Endothelial cell of hepatic sinusoid (primary cell): ENCODE results near the gene LIMS2.

Source experiments
- in situ Hi-C: cut with HindIII; loops from 2 replicates; pipeline ENCODE4 v1.10.0; 2017; ENCODE audit warnings: low sequenced_read_pairs

LIMS2 gene

GRCh38 chr2:127678531-127678930, 3.2 kb upstream of the LIMS2 start:
- in situ Hi-C loops: no loop called here

DNA sequence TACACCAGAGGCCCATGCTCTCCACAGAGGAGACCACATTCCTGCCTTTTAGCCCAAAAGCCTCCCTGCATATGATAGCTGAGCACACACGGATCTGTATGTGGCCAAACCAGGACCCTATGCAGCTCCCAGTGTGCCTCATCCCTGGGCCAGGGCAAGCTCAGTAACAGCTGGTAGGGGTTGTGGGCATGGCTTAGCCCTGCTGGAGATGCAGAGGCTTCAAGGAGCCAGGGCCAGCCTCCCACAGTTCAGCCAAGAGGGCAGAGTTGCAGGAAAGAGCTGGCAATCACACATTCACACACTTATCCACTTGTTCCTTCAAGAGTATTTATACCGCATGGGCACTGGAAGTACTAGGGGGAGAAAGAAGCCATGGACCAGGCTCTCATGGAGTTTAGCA, 1.6 kb upstream of the LIMS2 start:
- in situ Hi-C loops: no loop called here

DNA sequence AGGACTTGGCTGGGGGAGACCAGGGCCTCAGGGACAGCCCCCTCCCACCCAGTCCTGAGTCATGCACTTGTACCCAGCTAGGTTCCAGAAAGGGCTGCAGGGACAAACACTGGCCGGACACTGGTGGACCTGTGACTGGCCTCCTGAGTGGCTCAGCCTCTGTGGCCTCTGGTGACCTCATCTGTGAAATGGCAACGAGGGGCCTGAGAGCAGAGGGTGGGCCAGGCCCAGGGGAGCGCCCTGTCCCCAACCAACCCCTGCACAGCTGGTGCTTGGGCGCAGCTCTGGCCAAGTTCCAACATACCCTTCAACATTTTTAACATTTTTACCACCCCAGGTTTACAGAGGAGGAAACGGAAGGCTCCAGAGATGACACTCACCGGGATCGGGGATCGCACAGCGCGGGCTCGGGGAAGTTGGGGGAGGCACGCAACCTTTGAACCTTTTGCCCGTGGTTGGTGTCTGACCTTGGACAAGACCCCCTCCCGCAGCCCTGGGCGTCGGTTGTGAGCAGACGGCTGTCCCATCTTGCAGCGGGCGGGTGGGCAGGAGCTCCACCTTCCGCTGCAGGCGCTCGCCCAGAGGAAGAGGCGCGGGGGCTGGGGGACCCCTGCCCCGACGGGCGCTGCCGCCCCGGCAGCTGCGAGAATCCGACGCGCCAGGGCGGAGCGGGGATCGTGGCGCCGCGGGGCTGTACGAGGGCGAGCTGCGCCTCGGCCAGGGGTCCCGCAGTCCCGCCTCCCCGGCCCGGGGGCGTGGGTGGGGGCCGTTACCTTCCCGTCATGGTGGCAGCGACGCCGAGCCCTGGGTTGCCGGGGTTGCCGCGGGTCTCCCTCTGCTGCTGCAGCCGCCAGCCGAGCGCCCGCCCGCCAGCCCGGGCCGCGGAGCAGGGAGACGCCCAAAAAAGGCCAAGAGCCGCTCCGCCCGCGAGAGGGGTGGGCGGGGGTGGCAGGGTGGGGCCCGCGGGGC, 805 bp downstream of the LIMS2 start:
- in situ Hi-C loops: no loop called here

DNA sequence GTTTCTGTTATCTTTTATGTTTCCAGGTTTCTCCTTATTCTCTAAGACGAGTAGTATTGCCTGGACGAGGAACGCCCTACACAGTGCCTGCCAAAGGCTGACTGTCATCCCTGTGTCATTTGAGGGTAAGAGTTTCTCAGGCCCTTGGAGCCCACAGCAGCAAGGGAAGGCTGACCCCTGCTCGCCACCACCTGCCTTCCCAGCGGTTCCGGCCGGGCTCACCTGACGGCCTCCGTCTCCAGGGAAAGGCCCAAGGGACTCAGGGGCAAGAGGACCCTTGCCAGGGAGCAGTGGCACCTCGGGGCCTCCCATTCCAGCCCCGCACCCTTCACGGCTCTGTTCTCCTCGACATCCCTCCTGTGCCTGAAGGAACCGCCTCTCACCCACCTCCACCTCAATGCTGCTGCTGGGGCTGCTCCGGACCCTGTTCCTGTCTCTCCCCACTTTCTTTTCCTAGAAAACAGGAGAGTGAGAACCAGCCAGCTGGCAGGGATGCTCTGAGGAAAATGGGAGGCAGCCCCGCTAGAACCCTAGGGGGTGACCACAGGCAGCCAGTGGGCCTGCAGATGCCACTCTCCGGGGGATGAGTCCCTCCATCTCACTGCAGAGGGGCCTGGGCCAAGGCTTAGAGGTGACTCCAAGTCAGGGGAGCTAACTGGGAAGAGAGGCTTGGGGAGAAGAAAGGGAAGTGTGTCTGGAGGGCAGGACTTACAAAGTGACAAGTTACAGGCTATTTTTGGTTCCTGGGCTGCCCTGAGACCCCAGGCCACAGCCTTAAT, 1.9 kb downstream of the LIMS2 start:
- in situ Hi-C loops: no loop called here

- in situ Hi-C loops: no loop called here
Measured at GRCh38 chr2:127672341-127673224, 2.7 kb downstream of the LIMS2 start.

DNA sequence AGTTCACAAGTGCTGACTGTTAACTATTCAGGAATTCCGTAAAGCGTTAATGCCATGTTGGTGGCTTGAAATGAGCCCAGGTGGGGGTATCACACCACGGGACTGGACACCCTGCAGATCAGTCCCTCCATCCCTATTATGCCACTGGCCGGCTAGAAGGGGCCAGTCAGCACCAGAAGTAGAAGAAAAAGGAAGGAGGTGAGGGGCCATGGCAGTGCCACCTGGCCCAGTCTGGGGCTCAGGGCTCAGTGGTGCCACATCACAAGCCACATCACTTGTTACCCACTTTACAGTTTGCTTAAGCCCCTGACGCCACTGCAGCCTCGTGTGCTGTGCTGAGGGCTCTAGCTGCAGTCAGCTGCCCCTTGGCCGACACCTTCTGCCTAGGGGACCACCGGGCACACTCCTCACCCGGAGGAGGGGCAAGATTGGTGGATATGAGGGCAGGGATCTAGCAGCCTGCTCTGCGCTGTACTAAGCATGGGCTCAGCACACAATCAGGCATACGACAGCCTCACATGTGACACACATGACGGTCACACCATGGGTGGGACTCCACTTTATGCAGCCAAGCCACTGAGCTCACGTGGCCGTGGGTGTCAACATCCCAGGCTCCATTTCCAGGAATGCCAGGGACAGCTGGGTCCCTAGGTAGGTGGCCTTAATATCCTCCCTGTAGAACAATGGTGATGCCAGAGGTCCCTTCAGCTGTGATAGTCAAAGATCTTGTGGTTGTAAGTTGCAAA, 3.6 kb downstream of the LIMS2 start:
- in situ Hi-C loops: no loop called here

DNA sequence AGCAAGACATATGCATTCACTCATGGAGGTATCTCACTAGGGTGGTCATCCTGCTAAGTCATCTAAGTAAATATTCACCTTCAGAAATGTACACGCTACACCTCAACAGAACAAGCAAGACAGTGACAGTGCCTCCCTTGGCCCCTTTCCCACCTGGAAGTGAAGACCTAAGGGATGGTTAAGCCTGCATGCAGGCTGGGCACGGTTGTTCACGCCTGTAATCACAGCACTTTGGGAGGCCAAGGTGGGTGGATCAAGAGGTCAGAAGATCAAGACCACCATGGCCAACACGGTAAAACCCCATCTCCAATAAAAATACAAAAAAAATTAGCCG, 4.4 kb downstream of the LIMS2 start:
- in situ Hi-C loops: no loop called here

- in situ Hi-C loops: no loop called here
Measured at GRCh38 chr2:127670055-127670956, 5.0 kb downstream of the LIMS2 start.

DNA sequence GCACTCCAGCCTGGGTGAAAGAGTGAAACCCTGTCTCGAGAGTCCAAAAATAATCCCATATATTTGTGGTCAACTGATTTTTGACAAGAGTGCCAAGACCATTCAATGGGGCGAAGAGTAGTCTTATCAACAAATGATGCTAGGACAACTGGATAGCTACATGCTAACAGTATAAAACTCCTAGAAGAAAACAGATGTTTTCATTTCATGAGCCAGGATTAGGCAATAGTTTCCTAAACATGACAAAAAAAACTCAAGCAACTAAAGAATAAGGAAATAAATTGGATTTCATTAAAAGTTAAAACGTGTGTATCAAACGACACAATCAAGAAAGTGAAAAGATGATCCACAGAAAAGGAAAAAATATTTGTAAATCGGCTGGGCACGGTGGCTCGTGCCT, 6.3 kb downstream of the LIMS2 start:
- in situ Hi-C loops: no loop called here

GRCh38 chr2:127665267-127665893, 9.9 kb downstream of the LIMS2 start:
- in situ Hi-C loops: no loop called here

DNA sequence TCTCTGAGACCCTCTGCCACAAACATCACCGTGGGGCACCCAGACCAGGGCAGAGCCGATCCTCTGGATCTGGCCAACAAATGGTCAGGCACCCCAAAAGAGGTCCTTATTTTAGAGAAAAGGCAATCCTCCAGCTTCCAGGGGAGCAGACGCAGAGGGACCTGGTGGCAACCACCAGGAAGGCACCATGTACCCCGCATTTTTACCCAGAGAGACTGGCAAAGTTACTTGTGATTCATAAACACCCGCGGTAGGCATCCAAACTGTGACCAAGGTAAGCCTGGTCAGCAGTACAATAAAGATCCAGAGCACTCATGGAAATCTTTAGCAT, 10.5 kb downstream of the LIMS2 start:
- in situ Hi-C loops: no loop called here

- in situ Hi-C loops: no loop called here
Measured at GRCh38 chr2:127664065-127664894, 11.1 kb downstream of the LIMS2 start.

- in situ Hi-C loops: no loop called here
Measured at GRCh38 chr2:127663566-127664064, 11.7 kb downstream of the LIMS2 start.

- in situ Hi-C loops: no loop called here
Measured at GRCh38 chr2:127662937-127663565, 12.3 kb downstream of the LIMS2 start.

GRCh38 chr2:127661949-127662510, 13.3 kb downstream of the LIMS2 start:
- in situ Hi-C loops: no loop called here

- in situ Hi-C loops: no loop called here
Measured at GRCh38 chr2:127661072-127661649, 14.2 kb downstream of the LIMS2 start.

GRCh38 chr2:127660291-127660578, 15.1 kb downstream of the LIMS2 start:
- in situ Hi-C loops: no loop called here
